ENCODE results near the gene PRCC. TPM values are rescaled to one million over a fixed set of nuclear protein-coding genes. Genes with fewer than 3 reads are reported as not detected.
"Not testable (repeated sequence)": the region's sequence is repeated elsewhere in the genome, so short reads cannot be mapped to it uniquely, and the experiment has no call there.

PRCC gene
- total RNA-seq, 1 donor from 2014 or later, result 21.4 TPM

GRCh38 chr1:156765136-156765535 lies 2.2 kb upstream of the PRCC start:
- not testable (repeated sequence) for DNase-seq (ENCODE audit: low spot score)

- DNase-seq (ENCODE audit: low spot score), result no peak
Measured at GRCh38 chr1:156765666-156766065, 1.7 kb upstream of the PRCC start.

GRCh38 chr1:156766298-156767100 lies 836 bp upstream of the PRCC start:
- peak; percentile 31 for DNase-seq (ENCODE audit: low spot score)

- DNase-seq (ENCODE audit: low spot score), result peak; percentile 29
Measured at GRCh38 chr1:156767879-156768604, 707 bp downstream of the PRCC start.

- DNase-seq (ENCODE audit: low spot score), result no peak
Measured at GRCh38 chr1:156768610-156769295, 1.4 kb downstream of the PRCC start.

- no peak for DNase-seq (ENCODE audit: low spot score)
Measured at GRCh38 chr1:156772222-156772621, 4.9 kb downstream of the PRCC start.

GRCh38 chr1:156772728-156773497 lies 5.6 kb downstream of the PRCC start:
- DNase-seq (ENCODE audit: low spot score), result peak; percentile 79

GRCh38 chr1:156773607-156774006 lies 6.3 kb downstream of the PRCC start:
- DNase-seq (ENCODE audit: low spot score), result no peak

- DNase-seq (ENCODE audit: low spot score), result no peak
Measured at GRCh38 chr1:156775799-156776198, 8.5 kb downstream of the PRCC start.

- DNase-seq (ENCODE audit: low spot score), result no peak
Measured at GRCh38 chr1:156776942-156777341, 9.6 kb downstream of the PRCC start.

GRCh38 chr1:156777573-156777972 lies 10.2 kb downstream of the PRCC start:
- DNase-seq (ENCODE audit: low spot score), result no peak

- DNase-seq (ENCODE audit: low spot score), result peak; percentile 25
Measured at GRCh38 chr1:156781585-156782186, 14.4 kb downstream of the PRCC start.

- DNase-seq (ENCODE audit: low spot score), result no peak
Measured at GRCh38 chr1:156785458-156785857, 18.1 kb downstream of the PRCC start.

GRCh38 chr1:156786640-156787039 lies 19.3 kb downstream of the PRCC start:
- no peak for DNase-seq (ENCODE audit: low spot score)

- no peak for DNase-seq (ENCODE audit: low spot score)
Measured at GRCh38 chr1:156788136-156788535, 20.8 kb downstream of the PRCC start.

- DNase-seq (ENCODE audit: low spot score), result no peak
Measured at GRCh38 chr1:156789621-156790318, 22.4 kb downstream of the PRCC start.

- DNase-seq (ENCODE audit: low spot score), result no peak
Measured at GRCh38 chr1:156794506-156795373, 27.4 kb downstream of the PRCC start.

GRCh38 chr1:156795374-156795733 lies 28.0 kb downstream of the PRCC start:
- no peak for DNase-seq (ENCODE audit: low spot score)

- DNase-seq (ENCODE audit: low spot score), result no peak
Measured at GRCh38 chr1:156795787-156796186, 28.5 kb downstream of the PRCC start.
